Measurements from ENCODE around the gene CFAP70.

Gene CFAP70

GRCh38 chr10:73210395-73211105, 148.1 kb downstream of the CFAP70 start:
- DNase-seq (ENCODE audit: low read depth): no peak
- no peak overlapping the region for H3K4me3 ChIP-seq (ENCODE audit: control insufficient read depth, low read depth, low read length)
- TF ChIP-seq, protein P1, sequence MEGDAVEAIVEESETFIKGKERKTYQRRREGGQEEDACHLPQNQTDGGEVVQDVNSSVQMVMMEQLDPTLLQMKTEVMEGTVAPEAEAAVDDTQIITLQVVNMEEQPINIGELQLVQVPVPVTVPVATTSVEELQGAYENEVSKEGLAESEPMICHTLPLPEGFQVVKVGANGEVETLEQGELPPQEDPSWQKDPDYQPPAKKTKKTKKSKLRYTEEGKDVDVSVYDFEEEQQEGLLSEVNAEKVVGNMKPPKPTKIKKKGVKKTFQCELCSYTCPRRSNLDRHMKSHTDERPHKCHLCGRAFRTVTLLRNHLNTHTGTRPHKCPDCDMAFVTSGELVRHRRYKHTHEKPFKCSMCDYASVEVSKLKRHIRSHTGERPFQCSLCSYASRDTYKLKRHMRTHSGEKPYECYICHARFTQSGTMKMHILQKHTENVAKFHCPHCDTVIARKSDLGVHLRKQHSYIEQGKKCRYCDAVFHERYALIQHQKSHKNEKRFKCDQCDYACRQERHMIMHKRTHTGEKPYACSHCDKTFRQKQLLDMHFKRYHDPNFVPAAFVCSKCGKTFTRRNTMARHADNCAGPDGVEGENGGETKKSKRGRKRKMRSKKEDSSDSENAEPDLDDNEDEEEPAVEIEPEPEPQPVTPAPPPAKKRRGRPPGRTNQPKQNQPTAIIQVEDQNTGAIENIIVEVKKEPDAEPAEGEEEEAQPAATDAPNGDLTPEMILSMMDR (IDR thresholded peaks at IDR 0.05; ENCODE audit: control insufficient read depth, insufficient read depth, low read depth, low read length, missing control alignments): no peak

DNA sequence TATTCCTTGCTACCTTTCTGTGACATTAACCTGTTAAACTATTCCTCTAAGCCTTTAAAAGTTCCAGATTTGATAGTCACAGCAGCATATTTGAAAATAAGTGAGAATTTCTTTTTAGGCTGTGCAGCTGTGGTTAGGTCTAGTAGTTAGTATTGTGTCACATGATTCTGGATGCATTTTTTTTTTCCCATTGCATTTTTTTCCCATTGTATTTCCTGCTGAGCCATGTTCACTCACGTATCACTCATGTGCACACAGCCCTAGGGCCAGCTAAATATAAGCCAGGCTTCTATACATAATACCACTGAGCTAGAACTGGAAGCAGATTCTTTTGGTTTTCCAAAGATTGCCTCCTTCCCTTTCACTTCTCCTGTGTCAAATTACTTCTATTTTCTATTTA, 149.0 kb downstream of the CFAP70 start:
- DNase-seq (ENCODE audit: low read depth): peak; percentile 11
- no peak overlapping the region for H3K4me3 ChIP-seq (ENCODE audit: control insufficient read depth, low read depth, low read length)
- TF ChIP-seq, protein P1 (IDR thresholded peaks at IDR 0.05; ENCODE audit: control insufficient read depth, insufficient read depth, low read depth, low read length, missing control alignments): no peak

DNA sequence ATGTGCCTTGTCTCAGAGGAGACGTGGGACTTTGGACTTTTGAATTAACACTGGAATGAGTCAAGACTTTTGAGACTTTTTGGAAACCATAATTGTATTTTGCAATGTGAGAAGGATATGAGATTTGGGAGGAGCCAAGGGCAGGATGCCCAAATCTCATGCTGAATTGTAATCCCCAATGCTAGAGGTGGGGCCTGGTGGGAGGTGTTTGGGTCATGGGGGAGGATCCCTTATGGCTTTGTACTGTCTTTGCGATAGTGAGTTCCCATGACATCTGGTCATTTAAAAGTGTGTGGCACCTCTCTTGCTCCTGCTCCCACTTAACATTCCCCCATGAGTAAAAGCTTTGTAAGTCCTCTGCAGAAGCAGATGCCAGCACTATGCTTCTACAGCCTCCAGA, 150.8 kb downstream of the CFAP70 start:
- no peak for DNase-seq (ENCODE audit: low read depth)
- H3K4me3 ChIP-seq (ENCODE audit: control insufficient read depth, low read depth, low read length): no peak overlapping the region
- TF ChIP-seq, protein P1 (IDR thresholded peaks at IDR 0.05; ENCODE audit: control insufficient read depth, insufficient read depth, low read depth, low read length, missing control alignments): no peak

- no peak for DNase-seq (ENCODE audit: low read depth)
- TF ChIP-seq, protein P1 (IDR thresholded peaks at IDR 0.05; ENCODE audit: control insufficient read depth, insufficient read depth, low read depth, low read length, missing control alignments): no peak
- H3K4me3 ChIP-seq (ENCODE audit: control insufficient read depth, low read depth, low read length): no peak overlapping the region
Measured at GRCh38 chr10:73206385-73206784, 152.3 kb downstream of the CFAP70 start.

GRCh38 chr10:73205890-73206289, 152.8 kb downstream of the CFAP70 start:
- no peak for DNase-seq (ENCODE audit: low read depth)
- TF ChIP-seq, protein P1 (IDR thresholded peaks at IDR 0.05; ENCODE audit: control insufficient read depth, insufficient read depth, low read depth, low read length, missing control alignments): no peak
- H3K4me3 ChIP-seq (ENCODE audit: control insufficient read depth, low read depth, low read length): no peak overlapping the region

- TF ChIP-seq, protein P1 (IDR thresholded peaks at IDR 0.05; ENCODE audit: control insufficient read depth, insufficient read depth, low read depth, low read length, missing control alignments): no peak
- DNase-seq (ENCODE audit: low read depth): no peak
- H3K4me3 ChIP-seq (ENCODE audit: control insufficient read depth, low read depth, low read length): no peak overlapping the region
Measured at GRCh38 chr10:73205081-73205480, 153.6 kb downstream of the CFAP70 start.
